Measurements from ENCODE around the gene KRTAP10-8.

DNA sequence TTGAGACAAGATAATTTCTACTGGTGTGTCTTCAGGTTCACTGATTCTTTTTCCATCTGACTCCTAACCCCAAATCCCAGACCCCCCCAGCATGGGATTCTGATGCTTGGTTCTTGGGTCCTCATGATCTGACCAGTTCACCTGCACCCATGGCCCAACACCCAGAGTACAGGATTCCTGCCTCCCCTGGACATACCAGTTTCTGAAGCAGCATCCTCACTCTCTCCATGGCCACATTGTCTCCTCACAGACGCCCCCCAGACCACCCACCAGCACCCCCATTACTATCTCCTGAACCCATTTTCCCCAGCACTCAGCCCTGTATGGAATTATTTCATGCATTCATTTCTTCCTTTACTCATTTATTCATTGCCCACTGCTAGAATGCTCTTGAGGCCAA is 45.0 kb downstream of the KRTAP10-8 start:
- TF ChIP-seq, protein P1, sequence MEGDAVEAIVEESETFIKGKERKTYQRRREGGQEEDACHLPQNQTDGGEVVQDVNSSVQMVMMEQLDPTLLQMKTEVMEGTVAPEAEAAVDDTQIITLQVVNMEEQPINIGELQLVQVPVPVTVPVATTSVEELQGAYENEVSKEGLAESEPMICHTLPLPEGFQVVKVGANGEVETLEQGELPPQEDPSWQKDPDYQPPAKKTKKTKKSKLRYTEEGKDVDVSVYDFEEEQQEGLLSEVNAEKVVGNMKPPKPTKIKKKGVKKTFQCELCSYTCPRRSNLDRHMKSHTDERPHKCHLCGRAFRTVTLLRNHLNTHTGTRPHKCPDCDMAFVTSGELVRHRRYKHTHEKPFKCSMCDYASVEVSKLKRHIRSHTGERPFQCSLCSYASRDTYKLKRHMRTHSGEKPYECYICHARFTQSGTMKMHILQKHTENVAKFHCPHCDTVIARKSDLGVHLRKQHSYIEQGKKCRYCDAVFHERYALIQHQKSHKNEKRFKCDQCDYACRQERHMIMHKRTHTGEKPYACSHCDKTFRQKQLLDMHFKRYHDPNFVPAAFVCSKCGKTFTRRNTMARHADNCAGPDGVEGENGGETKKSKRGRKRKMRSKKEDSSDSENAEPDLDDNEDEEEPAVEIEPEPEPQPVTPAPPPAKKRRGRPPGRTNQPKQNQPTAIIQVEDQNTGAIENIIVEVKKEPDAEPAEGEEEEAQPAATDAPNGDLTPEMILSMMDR (conservative IDR thresholded peaks at IDR 0.05; ENCODE audit: low read depth in 2 of 2) = no peak
- no peak for TF ChIP-seq EZH2 (IDR thresholded peaks at IDR 0.05; ENCODE audit: low read depth, unreplicated experiment)
- TF ChIP-seq, protein P2, sequence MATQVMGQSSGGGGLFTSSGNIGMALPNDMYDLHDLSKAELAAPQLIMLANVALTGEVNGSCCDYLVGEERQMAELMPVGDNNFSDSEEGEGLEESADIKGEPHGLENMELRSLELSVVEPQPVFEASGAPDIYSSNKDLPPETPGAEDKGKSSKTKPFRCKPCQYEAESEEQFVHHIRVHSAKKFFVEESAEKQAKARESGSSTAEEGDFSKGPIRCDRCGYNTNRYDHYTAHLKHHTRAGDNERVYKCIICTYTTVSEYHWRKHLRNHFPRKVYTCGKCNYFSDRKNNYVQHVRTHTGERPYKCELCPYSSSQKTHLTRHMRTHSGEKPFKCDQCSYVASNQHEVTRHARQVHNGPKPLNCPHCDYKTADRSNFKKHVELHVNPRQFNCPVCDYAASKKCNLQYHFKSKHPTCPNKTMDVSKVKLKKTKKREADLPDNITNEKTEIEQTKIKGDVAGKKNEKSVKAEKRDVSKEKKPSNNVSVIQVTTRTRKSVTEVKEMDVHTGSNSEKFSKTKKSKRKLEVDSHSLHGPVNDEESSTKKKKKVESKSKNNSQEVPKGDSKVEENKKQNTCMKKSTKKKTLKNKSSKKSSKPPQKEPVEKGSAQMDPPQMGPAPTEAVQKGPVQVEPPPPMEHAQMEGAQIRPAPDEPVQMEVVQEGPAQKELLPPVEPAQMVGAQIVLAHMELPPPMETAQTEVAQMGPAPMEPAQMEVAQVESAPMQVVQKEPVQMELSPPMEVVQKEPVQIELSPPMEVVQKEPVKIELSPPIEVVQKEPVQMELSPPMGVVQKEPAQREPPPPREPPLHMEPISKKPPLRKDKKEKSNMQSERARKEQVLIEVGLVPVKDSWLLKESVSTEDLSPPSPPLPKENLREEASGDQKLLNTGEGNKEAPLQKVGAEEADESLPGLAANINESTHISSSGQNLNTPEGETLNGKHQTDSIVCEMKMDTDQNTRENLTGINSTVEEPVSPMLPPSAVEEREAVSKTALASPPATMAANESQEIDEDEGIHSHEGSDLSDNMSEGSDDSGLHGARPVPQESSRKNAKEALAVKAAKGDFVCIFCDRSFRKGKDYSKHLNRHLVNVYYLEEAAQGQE (IDR thresholded peaks at IDR 0.05; ENCODE audit: unreplicated experiment) = no peak
- TF ChIP-seq EZH2phosphoT487 (IDR thresholded peaks at IDR 0.05; ENCODE audit: unreplicated experiment) = no peak
- TF ChIP-seq JUNB (IDR thresholded peaks at IDR 0.05; ENCODE audit: unreplicated experiment) = no peak
